22Rv1 (cell line): ENCODE results near the gene CYP8B1.

Experiments
- H3K27ac ChIP-seq: fragments of 450-650 bp; 2 replicates; pipeline ENCODE4 v1.5.1; 2017
- CTCF ChIP-seq: fragments of 450-650 bp; IDR thresholded peaks from 2 replicates; pipeline ENCODE4 v1.5.1; 2017; ENCODE audit warnings: mild to moderate bottlenecking
- ZFX ChIP-seq: fragments of 450-650 bp; IDR thresholded peaks from 2 replicates; pipeline ENCODE4 v1.6.1; 2017; ENCODE audit warnings: antibody characterized with exemption, borderline replicate concordance

The CYP8B1 gene

GRCh38 chr3:42823351-42823750 is 52.3 kb downstream of the CYP8B1 start:
- TF ChIP-seq ZFX (no peak), CTCF (no peak)

GRCh38 chr3:42822828-42823227 is 52.9 kb downstream of the CYP8B1 start:
- TF ChIP-seq CTCF, result no peak
- TF ChIP-seq ZFX, result no peak
- no peak overlapping the region for H3K27ac ChIP-seq

More at GRCh38 chr3:42823351-42823750, 52.3 kb downstream of the CYP8B1 start:
- no peak overlapping the region for H3K27ac ChIP-seq
